NCI-H187 treated with DMSO at 0.1 percent for 48 hours (cell line): ENCODE data around the gene SAPCD1.

Source experiments
- DNase-seq: peaks from one replicate; lab custom pipeline; 2025; lab: John Stamatoyannopoulos, UW

Gene SAPCD1

GRCh38 chr6:31752739-31753319 lies 9.6 kb upstream of the SAPCD1 start:
- no peak for DNase-seq

GRCh38 chr6:31758281-31758680 lies 4.2 kb upstream of the SAPCD1 start:
- DNase-seq, result no peak

- no peak for DNase-seq
Measured at GRCh38 chr6:31760790-31761189, 1.7 kb upstream of the SAPCD1 start.

GRCh38 chr6:31761343-31761742 lies 1.1 kb upstream of the SAPCD1 start:
- DNase-seq, result no peak

- DNase-seq, result no peak
Measured at GRCh38 chr6:31762878-31763618, 592 bp downstream of the SAPCD1 start.

- DNase-seq, result no peak
Measured at GRCh38 chr6:31763619-31763940, 1.1 kb downstream of the SAPCD1 start.

- no peak for DNase-seq
Measured at GRCh38 chr6:31764198-31764597, 1.7 kb downstream of the SAPCD1 start.

- no peak for DNase-seq
Measured at GRCh38 chr6:31765559-31765909, 3.1 kb downstream of the SAPCD1 start.

GRCh38 chr6:31765910-31766794 lies 3.7 kb downstream of the SAPCD1 start:
- no peak for DNase-seq

- no peak for DNase-seq
Measured at GRCh38 chr6:31767096-31767645, 4.7 kb downstream of the SAPCD1 start.

GRCh38 chr6:31768363-31769257 lies 6.2 kb downstream of the SAPCD1 start:
- no peak for DNase-seq

GRCh38 chr6:31769684-31770371 lies 7.4 kb downstream of the SAPCD1 start:
- no peak for DNase-seq

GRCh38 chr6:31770860-31771259 lies 8.4 kb downstream of the SAPCD1 start:
- no peak for DNase-seq

- no peak for DNase-seq
Measured at GRCh38 chr6:31771992-31772358, 9.5 kb downstream of the SAPCD1 start.

- DNase-seq, result no peak
Measured at GRCh38 chr6:31775184-31775583, 12.7 kb downstream of the SAPCD1 start.

GRCh38 chr6:31775633-31776484 lies 13.4 kb downstream of the SAPCD1 start:
- no peak for DNase-seq

- no peak for DNase-seq
Measured at GRCh38 chr6:31776485-31776988, 14.1 kb downstream of the SAPCD1 start.

- DNase-seq, result no peak
Measured at GRCh38 chr6:31776989-31777666, 14.7 kb downstream of the SAPCD1 start, which contains the start of gene VWA7. VWA7 (minus strand) TSS chr6:31777328; CDS start chr6:31776779, 549 bp downstream.

- DNase-seq, result no peak
Measured at GRCh38 chr6:31777667-31778050, 15.2 kb downstream of the SAPCD1 start.
